Activated CD4-positive, alpha-beta T cell treated with anti-CD3 and anti-CD28 coated beads for 1 hour (primary cell): ENCODE results near the gene COL15A1.
"Not testable (repeated sequence)": the region's sequence is repeated elsewhere in the genome, so short reads cannot be mapped to it uniquely, and the experiment has no call there.

Experiments
- DNase-seq: peaks from one replicate; pipeline ENCODE4 v3.0.0-alpha.2; 2020

Gene COL15A1

DNA sequence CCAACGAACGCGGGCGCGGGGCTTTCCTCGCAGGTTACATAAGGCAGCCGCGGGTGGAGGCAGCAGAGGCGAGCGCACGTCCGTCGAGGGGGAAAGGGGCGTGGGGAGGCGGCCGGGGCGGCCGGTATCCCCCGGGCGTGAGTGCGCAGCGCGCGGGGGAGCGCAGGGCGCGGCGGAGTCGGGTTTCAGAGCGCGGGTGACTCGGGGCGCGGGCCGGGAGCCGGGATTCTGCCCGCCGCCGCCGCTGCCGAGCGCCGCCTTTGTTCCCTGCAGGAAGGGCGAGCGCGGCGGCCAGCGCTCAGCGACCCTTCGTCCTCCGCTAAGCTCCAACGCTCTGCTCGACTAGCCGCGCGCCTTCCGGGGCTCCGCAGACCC, at the start of gene COL15A1:
Gene COL15A1 (plus strand): TSS at position 226 of the 375 bp plus-strand sequence. CDS start 155 bp downstream, outside the sequence.
- DNase-seq: no peak

DNA sequence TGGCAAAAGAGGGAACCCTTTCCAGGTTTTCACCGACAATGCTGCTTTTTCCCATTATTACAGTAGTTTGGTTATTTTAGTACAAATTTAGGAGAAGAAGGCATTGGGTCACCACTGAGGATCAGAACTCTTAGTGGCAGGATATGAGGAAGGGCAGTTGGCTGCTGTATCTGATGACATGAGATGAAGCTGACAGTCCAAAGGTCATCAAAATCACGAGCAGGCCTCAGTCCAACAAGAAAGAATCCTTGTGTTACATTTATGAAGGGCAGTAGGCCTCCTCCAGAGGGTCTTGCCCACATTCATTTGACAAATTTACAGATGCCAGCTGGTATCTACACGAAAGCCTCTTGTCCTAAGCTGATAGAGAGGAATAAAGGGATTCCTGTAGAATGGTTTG, 49.5 kb upstream of the COL15A1 start:
- DNase-seq: no peak

DNA sequence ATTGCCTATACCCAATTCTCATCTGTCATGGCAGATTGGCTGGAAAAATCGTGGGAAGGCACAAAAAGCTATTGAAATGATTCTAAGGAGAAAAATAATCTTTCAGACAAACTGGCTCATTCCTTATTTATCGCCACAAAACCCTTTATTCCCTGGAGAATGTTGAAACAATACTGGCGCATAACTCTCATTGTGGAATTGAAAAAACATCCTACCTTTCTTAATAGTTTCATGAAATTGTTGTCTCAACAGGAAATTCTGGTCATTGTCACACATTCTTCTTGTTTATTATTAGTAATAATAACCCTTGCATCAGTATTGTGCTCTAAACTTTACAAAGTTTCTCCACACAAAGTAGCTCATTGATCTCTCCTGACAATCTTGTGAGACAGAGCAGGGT, 48.9 kb upstream of the COL15A1 start:
- no peak for DNase-seq

DNA sequence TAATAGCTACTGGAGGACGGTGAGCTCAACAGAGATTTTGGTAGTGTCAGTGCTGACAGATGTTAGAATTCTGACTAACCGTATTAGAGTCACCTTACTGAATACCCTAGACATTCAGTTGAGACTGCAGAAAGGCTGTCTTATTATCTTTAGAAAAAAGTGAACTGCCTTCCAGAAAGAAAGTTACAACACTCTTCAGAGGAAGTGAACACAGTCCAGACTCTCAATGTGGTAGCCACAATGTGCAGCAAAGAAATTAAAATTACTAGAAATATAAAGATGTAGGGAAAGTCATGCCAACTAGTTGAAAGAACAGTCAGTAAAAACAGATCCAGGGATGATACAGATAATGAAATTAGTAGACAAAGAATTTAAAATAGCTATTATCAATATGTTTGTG, 47.1 kb upstream of the COL15A1 start:
- no peak for DNase-seq

DNA sequence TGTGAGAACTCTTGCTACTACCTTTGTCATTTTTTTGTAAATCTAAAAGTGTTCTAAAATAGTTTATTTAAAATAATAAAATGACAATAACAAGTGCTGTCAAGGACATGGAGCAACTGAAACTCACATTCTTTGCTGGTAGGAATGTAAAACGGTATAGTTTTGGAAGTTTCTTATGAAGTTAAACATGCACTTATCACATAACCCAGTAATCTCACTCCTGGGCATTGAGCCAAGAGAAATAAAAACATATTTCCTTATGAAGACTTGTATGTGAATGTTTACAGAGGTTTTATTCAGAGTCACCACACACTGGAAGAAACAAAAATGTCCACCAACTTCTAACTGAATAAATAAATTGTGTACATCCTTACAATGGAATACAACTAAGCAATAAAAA, 46.0 kb upstream of the COL15A1 start:
- DNase-seq: no peak

DNA sequence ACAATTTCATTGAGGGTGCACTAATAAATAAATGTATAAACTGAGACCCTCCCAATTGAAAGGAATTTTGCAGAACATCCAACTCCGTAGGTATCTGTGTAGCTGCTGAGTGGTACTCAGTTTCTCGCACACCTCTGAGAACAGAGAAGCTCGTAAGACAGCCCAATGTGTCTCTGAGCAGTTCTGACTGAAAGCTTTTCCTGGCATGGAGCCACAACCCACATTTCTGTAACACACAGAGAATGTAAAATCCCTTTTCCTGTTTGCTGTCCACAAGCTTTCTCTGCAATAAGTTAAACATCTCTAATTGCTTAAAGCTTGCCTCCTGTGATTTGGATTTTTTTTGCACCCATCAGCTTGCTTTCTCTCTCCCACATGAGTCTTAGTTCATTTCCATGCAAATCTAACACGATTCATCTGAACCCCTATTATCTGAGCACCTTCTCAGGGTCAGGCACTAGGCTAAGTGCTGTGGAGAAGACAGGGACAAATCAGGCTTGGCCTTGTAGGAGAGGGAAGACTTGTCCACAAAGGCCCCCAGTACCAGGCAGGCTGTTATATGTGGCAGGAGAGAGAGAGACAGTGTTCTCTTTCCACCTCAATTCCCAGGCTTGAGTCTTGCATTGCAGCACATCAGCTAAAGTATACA, 44.2 kb upstream of the COL15A1 start:
- DNase-seq: no peak

DNA sequence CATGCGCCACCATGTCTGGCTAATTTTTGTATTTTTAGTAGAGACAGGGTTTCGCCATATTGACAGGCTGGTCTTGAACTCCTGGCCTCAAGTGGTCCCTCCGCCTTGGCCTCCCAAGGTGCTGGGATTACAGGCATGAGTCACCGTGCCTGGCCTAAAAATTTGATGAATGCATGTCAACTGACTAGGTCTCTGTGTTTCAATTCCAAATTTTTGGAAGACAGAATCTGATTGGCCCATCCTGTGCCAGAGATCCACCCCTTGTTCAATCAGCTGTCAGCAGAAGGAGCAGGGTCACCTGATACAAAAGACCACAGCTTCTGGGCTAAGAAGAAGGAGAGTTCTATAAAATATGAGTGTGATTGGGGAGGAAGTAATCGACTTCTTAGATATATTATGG, 43.5 kb upstream of the COL15A1 start:
- no peak for DNase-seq

DNA sequence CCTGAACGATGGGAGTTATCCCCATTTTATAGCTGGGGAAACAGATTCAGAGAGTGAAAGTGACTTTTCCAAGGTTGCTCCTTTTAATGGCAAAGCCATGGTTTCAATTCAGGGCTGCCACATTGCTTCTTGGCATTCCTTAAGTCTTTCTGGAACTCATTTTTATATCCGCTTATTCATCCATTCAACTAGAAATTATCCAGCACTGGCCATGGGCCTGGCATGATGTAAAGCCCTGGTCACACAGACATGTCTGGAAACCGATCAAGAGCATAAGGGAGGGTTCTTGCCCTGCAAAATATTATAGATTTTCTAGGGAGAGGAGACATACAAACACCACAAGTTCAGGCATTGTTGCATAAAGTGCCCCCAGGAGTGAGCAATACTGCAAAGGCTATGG, 43.0 kb upstream of the COL15A1 start:
- no peak for DNase-seq

DNA sequence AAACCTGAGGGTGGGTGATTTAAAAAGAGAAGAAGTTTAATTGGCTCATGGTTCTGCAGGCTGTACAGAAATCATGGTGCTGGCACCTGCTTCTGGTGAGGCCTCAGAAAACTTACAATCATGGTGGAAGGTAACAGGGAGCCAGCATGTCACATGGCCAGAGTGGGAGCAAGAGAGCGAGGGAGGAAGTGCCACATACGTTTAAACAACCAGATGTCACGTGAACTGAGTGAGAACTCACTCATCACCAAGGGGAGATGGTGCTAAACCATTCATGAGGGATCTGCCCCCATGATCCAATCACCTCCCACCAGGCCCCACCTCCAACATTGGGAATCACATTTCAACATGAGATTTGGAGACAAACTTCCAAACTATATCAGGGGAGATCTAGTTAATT, 41.9 kb upstream of the COL15A1 start:
- not testable (repeated sequence) for DNase-seq

DNA sequence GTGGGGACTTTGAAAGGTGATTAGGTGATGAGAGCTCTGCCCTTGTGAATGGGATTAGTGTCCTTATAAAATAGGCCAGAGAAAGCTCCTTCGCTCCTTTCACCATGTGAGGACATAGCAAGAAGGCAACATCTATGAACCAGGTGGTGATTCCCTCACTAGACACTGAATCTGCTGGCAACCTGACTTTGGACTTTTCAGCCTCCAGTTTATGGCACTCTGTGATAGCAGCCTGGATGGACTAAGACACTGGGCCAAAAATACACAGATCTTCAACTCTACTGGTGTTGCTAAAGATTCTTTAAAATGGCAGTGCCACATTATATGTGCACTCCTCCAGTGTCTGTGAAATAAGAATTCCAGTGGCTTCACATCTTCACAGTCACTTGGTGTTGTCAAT, 41.2 kb upstream of the COL15A1 start:
- no peak for DNase-seq

DNA sequence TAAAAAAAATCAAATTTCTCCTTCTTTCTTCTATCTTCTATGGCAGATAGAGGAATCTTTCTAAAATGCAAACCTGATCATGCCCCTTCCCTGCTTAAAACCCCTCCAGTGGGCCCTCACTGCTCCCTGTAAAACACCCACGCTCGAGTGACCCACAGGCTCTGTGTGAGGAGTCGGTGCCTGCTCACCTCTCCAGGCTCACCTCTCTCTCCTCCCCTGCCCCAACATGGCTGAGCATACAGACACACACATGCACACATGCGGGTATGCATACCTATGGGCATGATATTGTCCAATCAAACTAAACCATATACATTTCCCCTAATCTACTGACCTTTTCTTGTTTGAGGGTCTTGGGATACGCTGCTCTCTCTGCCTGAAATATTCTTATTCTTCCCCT, 40.8 kb upstream of the COL15A1 start:
- no peak for DNase-seq

DNA sequence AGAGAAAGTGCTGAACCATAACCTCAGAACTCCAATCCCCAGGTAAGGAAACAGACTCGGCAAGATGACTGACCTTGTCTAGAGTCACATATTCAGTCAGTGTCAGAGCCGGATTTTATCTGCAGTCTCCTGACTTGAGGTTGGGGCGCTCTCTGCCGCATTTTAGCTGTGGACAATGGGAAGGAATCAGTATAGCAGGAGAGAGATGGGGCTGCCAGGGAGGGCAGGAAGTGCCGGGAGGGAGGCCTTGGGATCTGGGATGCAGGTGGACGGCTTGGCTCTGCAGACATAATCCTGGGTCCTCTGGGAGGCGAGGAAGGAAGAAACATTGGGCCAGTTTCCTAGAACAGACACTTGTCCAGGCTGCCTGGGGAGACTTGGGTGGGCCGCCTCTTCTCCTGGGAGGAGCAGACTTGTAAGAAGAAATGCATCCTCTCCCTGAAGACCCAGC, 39.7 kb upstream of the COL15A1 start:
- no peak for DNase-seq

DNA sequence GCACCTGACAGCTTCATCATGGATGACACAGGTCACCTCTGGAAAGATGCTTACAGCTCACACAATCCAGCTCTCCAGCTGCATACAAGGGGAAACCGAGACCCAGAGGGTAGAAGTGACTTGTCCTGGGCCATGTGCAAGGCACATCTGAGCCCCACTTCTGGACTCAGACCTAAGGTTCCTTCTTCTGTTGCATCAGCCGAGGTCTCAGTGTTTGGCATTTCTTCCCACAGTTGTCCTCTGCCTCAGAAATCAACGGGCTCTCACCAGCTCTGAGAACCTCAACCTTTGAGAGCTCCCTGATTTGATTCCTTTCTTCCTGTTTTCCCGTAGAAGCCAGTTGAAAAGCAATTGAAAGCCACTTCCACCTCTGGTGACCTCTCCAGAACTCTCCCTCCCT, 38.7 kb upstream of the COL15A1 start:
- DNase-seq: no peak

DNA sequence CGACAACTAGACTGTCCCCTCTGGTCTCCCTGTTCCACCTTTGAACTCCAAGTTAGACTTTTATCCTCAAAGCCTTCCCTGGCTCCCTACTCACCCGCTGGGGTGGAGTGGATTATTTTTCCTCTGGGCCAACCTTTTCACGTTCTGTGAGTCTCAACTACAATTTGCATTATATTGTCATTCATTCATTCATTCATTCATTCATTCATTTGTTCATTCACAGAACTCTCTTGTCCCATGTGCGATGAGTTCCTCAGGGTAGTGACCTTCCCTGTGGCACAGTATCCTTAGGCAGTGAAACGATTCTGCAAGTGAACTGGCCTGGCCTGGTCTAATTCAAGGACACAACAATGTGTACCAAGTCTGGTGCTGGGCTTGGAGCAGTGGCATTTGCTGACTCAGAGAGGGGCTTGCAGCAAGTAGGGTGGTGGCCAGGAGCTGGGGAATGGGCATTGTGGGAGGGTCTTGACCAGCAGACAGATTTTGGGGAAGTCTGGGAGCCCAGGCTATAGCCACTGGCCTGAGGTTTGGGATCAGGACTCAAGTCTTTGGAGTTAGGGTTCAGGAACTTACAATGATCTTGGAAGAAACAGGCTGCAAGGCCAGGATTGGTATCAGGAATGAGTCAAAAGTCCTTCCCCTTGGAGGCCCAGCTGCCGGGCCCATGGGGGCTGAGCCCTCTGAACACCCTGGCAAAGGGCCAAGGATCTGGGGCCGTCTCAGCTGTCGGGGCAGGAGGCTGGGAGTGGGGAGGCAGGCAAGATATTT, 37.2 kb upstream of the COL15A1 start:
- DNase-seq: no peak

DNA sequence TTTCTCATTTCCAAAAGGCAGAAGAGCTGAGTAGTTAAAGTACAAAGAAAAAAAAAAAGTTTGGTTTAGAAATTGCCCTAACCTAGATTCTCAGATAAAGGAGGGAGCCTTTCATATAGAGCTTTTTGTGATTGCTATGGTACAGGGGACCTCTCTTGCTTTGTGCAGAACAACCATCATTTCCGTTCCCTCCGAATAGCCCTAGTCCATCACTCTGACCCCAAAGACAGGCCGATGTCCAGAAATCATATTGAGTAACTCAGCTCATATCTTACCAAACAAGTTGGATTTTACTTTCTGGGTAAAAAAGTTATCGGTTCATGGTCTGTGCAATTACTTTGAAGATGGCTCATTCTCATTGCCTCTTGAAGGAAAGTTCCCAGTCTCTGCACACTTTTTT, 36.7 kb upstream of the COL15A1 start:
- DNase-seq: no peak

DNA sequence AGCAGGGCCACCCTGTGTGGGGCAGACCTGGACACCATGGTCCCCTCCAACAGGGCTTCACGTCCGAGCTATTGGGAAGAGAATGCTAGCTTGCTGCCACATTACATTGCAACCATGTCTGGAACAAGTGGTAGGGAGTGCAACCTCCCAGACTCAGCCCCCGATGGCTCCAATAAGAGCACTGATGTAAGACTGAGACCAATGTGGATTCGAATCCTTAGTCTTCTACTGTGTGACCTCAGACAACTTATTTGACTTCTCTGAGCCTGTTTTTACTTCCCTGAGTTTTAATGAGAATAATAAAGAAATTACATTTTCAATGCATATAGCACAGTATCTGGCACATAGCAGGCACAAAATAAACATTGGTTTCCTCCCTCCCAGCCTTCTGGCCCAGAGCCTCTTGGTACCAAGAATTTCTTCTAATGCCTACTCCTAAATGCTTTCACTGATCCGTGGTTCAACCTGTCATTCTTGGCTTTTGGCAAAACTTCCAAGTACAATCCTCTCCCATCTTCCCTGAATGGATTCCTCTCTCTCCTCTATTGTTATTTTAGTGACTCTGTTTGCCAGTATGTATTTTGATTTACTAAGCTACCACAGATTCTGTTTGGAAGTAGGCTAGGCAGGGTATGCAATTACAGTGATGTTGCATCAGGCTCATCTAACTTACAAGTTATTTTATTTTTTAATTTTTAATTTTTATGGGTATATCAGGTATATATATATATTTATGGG, 34.6 kb upstream of the COL15A1 start:
- DNase-seq: no peak

DNA sequence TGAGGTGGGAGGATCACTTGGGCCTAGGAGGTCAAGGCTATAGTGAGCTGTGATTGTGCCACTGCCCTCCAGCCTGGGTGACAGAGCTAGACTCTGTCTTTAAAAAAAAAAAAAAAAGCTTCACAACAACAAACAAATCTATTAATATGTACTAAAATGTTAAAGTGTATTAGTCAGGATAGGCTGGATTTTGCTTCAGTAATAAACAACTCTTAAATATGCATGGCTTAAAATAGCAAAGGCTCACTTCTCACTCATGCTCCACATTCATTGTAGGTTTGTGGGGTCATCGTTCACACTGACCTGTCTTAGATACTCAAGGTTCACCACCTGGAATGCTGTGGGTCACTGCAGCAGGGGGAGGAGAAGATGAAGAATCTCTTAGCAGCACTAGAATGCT, 33.8 kb upstream of the COL15A1 start:
- no peak for DNase-seq

DNA sequence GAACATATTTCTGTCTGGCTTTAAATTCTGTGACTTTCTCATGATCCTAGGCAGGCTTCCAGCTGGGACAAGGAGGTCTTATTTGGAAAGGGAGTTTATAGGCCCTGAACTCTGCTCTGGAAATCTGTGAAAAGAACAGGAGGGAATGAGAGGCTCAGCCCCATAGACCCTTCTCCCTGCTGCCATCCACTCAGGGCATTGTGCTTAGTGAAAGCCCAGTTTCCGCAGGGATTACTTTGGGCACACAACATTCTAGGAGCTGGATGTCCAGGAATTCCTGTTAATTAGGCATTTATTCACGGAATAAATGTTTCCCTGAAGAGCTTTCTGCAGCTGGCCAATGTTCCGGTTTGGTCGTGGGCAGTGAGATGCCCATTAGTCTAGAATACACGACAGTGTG, 32.7 kb upstream of the COL15A1 start:
- DNase-seq: no peak

DNA sequence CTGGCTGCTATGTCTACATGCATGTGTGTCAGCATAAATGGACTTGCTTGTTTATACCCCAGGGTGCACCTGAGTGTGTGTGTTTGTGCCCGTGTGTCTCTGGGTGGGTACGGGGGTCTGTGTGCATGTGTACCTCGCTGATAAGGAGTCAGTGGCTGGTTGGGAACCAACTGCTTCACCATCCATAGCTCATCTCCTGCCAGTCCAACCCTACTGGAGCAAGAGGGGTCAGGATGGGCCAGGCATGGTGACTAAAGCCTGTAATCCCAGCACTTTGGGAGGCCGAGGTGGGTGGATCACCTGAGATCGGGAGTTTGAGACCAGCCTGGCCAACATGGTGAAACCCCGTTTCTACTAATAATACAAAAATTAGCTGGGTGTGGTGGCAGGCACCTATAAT, 32.0 kb upstream of the COL15A1 start:
- not testable (repeated sequence) for DNase-seq

DNA sequence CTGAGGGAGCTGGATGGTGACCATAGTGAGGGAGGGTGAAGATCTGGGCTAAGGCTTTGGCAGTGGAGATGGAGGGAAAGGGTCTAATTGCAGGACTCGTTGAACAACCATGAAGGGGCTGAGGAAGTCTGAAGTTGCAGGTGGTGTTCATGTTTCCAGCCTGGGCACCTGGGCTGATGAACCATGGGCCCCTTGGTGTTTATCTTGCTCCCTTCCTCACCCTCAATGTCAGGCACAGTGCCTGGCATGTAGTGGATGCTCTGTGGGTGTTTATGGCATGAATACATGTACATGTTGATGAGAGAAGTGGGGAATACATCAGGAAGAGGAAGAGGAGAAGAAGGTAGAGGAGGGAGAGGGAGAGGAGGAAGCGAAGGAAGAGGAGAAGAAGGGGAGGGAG, 31.3 kb upstream of the COL15A1 start:
- DNase-seq: no peak

DNA sequence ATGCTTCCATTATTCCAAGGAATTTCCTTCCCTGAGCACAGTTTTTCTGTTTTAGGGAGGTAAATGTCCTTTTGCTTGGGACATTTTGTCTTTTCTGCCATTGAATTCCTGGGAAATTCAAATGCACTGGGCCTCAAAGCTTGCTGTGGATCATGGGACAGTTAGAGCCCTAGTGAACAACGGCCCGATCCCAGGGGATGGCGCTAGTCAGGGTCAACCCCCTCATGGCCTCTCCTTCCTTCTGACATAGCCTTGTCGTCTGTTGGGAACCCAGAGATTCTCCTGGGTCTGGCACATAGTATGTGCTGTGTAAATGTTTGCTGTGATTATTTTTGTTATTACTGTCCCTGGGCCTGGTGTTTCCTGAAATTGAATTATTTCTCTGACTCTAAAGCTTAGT, 30.7 kb upstream of the COL15A1 start:
- no peak for DNase-seq

DNA sequence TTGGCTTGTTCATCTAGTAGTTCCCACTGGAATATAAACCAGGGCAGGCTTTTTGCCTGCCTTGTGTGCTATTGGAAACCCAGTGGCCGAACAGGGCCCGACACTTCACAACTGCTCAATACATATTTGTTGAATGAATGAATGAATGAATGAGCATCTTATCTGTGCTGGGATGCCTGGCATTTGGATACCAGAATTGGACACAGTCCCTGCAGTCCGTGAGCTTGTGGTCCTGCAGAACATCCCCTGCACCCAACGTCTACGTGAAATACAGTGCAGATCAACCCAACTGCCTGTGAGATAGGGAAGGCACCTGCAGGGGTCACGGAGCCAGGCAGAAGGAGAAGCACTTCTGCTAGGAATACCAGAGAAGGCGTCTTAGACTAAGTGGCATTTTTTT, 30.0 kb upstream of the COL15A1 start:
- DNase-seq: no peak

DNA sequence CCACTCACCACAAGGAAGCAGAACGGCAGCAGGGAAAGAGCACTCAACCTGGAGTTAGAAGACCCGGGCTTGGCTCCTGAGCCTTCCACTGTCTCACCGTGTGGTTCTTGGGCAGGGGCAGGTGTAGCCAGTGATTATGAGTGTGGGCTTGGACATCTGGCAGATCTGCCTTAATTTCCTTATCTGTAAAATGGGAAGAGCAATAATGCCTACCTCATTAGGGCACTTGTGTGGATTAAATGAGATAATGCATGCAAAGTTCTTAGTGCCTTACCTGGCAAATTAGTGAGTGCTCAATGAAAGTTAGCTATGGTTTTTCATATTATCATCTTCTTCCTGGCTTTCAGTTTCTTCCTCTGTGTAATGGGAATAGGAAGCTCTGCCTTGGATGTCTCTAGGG, 28.1 kb upstream of the COL15A1 start:
- DNase-seq: no peak

DNA sequence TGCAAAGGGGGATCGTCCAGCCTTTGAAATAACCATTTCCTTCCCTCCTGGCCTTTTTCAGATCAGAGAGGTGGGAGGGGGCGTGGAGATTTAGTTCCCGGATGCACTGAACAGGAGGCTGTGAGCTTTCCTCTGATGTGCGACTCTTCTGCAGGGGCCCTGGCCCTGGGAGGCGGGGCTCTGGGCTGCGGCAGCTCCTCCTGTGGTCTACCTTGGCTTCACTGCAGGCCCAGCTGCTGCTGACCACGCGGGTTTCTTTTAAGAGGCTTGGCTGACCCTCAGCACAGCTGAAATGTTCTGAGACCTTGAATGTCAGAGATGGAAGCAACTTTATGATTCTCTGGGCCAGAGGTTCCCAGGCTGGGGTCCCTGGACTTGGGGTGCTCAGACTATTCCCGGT, 27.0 kb upstream of the COL15A1 start:
- no peak for DNase-seq
